NCI-H128 (cell line): ENCODE measurements around the gene SLC9A3.

Source experiments
- DNase-seq: peaks from one replicate; lab custom pipeline; 2025; ENCODE audit not compliant: unreplicated experiment; lab: John Stamatoyannopoulos, UW

Gene SLC9A3

GRCh38 chr5:539469-540070, 15.3 kb upstream of the SLC9A3 start:
- no peak for DNase-seq

DNA sequence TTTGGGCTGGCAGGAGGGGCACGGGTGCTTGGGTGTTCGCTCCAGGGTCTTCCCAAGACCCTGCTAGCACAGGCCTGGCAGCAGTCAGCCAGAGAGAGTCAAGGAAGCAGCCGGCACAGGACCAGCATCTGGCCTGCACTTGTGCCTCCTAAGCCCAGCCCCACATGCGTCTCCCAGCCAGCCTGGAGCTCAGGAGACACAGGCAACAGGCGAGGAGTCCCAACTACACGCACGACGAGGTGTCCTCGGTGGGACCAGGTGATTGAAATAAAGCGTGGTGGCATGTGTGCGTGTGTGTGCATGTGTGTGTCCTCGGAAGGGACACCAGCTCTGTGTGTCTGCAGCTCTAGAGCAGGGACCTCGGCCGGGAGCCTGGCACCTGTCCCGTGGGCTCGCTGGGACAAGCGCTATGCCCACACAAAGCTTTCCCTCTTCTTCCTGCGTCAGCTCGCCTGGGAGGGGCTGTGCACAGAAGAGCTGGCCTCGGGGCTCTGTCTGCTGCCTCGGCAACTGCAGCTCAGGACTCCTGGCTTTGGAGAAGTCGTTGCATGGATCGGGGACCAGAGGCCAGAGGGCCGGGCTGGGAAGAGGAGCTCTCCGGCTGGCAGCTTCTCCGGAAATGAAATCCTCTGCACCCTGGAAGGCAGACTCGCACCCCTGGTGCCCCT, 14.7 kb upstream of the SLC9A3 start:
- no peak for DNase-seq

DNA sequence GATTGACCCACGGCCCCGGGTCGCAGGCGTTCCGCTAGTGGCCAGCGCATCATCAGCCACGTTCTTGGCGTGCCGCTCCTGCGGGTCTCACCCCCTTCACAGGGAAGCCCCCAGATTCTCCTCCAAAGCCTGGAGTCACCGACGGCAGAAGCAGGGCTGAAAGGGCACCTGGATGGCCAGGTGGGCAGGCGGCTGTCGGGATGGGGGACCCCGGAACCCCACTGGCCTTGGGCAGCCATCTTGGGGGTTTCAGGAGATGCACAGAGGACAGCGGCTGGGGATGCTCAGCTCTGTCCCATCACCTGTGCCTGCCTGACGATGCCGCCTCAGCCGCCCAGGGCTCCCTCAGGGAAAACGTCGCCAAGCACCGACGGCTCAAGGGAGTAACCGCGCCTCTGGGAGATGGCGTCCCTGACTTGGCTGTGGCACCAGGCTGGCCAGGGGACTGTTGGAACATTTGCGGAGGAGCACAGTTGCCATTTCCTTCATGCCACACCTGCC, 14.1 kb upstream of the SLC9A3 start:
- no peak for DNase-seq

DNA sequence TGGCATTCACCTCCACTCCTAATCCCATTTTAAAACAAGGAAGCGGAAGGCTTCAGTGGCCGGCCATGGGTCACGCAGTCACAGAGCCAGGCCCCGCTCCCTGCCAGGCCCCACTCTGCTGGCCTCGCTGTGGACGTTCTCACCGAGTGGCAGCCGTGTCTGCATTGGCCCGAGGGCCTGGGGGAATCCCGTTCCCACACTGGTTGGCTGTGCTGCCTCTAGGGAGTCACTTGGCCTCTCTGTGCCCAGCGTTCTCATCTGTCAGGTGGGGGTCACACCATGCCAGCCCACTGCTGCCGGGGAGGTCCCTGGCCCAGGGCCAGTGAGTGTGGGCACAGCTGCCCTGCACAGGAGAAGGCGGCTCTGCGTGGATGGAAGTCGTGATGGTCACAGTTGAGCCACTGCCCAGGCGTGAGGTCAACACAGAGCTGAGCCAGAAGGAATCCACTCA, 13.4 kb upstream of the SLC9A3 start:
- DNase-seq: no peak

DNA sequence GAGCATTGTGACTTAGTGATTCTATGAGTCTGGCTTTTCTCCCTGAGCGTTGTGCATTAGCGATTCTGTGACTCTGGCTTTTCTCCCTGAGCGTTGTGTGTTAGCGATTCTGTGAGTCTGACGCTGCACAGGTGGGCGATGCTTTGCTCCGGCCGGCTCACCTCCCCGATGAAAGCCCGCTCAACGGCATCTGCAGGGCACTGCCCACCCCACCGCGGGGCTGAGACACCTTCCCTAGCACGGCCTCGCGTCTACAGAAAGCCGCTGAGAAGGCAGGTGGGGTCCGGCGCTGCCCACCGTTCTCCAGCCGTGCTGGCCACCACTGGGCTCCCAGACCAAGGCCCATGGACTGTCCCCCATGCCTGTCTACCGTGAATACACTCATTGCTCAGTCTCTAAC, 12.8 kb upstream of the SLC9A3 start:
- no peak for DNase-seq

GRCh38 chr5:535846-536698, 11.8 kb upstream of the SLC9A3 start:
- DNase-seq: no peak

DNA sequence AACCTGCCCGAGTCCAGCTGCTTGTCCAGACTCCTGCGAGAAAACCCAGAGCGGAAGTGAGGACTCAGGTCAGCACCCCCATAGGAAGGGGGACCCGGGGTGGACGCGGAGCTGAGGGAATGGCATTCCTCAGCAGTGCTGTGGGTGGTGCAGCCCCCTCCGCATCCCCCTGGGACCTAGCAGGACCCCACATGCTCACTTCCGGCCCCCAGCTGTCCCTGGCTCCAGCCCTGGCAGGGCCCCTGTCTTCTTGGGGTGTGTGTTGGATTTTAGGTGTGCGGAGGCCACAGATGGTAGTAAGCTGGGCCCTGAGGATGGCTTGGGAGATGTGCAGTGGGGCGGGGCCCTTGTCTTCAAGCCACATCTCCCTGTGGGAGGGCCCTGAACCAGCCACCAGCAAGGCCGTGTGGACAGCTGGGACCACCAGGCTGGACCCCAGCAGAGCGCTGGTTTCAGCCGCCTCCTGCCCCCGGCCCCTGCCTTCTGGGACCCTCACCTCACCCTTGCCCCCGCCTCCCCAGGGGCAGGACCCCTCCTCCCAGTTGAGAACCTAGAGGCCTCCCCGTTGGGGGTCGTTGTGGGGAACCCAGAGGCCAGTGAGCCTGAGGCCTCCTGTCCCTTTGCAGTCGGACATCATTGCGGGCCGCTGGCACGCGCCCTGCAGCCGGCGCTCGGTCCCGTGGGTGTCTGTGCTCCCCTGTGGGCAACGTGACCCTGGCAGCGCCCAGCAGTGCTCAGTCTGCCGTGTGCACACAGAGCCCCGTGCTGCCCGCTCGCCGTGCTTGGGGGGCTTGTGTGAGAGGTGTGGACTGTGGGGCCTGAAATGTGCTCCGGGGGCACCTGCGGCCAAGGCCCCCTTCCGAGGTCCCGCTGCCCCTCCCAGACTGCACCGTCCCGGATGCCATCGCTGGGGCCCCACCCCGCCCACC, 10.8 kb upstream of the SLC9A3 start:
- no peak for DNase-seq

GRCh38 chr5:533955-534742, 9.9 kb upstream of the SLC9A3 start:
- no peak for DNase-seq

GRCh38 chr5:533243-533954, 9.2 kb upstream of the SLC9A3 start:
- DNase-seq: no peak

DNA sequence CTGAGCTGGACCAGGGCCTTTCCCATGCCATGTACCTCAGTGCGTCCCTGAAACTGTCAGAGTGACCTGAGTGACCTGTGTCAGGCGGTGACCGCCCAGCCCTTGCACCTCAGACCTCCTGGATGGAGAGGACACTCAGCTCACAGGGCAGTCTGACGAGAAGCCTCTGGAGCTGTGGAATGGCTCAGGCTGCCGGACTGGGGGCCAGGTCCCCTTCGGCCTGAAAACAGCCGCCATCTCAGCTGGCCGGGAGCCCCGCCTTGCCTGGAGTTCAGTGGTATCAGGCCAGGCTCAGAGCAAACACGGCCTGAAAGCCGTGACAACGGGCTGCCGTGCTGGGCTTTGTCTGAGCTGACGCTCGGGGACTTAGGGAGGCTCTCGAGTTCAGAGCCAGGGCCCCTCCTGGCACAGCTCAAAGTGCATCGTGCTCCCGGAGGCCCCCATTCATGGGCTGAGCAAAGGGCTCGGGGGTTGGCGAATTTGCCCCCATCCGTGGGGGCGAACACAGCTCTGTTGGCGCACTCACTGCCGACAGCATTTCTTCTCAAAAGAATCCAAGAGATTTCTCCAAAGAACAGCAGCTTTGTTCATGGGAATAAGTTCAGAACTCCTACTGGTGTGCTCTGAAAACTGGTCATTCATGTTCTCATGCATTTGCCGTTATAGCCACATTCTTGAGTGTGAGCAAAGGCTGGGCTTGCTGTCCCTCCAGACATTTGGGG, 8.4 kb upstream of the SLC9A3 start:
- DNase-seq: no peak

DNA sequence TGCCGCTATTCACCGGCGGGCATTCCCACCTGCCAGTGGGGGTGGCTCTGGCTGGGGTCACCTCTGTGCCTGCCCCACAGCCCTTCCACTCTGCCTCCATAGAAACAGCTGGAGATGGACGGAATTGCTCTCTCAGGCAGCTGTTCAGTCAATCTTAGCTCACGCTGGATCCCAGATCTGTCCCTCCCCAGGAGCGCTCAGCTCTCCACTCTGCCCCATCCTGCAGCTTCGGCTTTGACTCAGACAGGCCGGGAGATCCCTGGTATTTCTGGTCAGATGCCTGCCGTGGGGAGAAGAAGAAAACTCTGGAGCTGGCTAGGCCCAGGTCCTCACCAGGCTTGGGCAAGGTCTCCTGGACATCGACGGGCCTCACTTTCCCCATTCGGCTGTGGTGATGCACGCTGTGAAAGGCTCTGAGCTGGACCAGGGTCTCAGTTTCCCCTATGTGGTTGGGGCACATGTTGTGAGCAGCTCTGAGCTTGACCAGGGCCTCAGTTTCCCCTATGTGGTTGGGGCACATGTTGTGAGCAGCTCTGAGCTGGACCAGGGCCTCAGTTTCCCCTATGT, 7.6 kb upstream of the SLC9A3 start:
- DNase-seq: no peak

GRCh38 chr5:531101-531748, 7.0 kb upstream of the SLC9A3 start:
- DNase-seq: no peak

GRCh38 chr5:530001-530955, 6.0 kb upstream of the SLC9A3 start:
- DNase-seq: no peak

- no peak for DNase-seq
Observed at GRCh38 chr5:528629-529511, 4.6 kb upstream of the SLC9A3 start.

- no peak for DNase-seq
Observed at GRCh38 chr5:527646-528628, 3.7 kb upstream of the SLC9A3 start.
